Activated CD4-positive, CD25-positive, alpha-beta regulatory T cell treated with anti-CD3 and anti-CD28 coated beads, Interleukin-2, amount 50 U/mL, for 24 hours (primary cell): ENCODE data around the gene SUGCT.
"Not testable (repeated sequence)": the region's sequence is repeated elsewhere in the genome, so short reads cannot be mapped to it uniquely, and the experiment has no call there.

Source experiments
- ATAC-seq, 2 donors: fragments of 150-1000 bp; cut with Tn5 transposase; one replicate each; pipeline ENCODE4 v1.10.0; 2021; ENCODE audit warnings: mild to moderate bottlenecking in 1 of 2, moderate library complexity in 1 of 2

The SUGCT gene

GRCh38 chr7:40134428-40135316 is at the start of gene SUGCT, which contains the start of gene MPLKIP:
SUGCT (plus strand) TSS chr7:40135005.
MPLKIP (minus strand) TSS chr7:40134622; CDS start chr7:40134567, 55 bp downstream.
- ATAC-seq, result peak; percentile 84 to 85

- ATAC-seq, result no peak
Measured at GRCh38 chr7:40092182-40092581, 42.6 kb upstream of the SUGCT start.

- ATAC-seq, result no peak
Measured at GRCh38 chr7:40093631-40094350, 41.0 kb upstream of the SUGCT start.

- no peak for ATAC-seq
Measured at GRCh38 chr7:40095230-40095629, 39.6 kb upstream of the SUGCT start.

GRCh38 chr7:40095695-40096327 is 39.0 kb upstream of the SUGCT start:
- ATAC-seq, result no peak

- ATAC-seq, result no peak
Measured at GRCh38 chr7:40097728-40098127, 37.1 kb upstream of the SUGCT start.

GRCh38 chr7:40098810-40099209 is 36.0 kb upstream of the SUGCT start:
- no peak for ATAC-seq

- no peak for ATAC-seq
Measured at GRCh38 chr7:40099837-40100236, 35.0 kb upstream of the SUGCT start.

- ATAC-seq, result no peak
Measured at GRCh38 chr7:40101201-40101600, 33.6 kb upstream of the SUGCT start.

- no peak for ATAC-seq
Measured at GRCh38 chr7:40102897-40103296, 31.9 kb upstream of the SUGCT start.

GRCh38 chr7:40105879-40106473 is 28.8 kb upstream of the SUGCT start:
- ATAC-seq, result no peak

- no peak for ATAC-seq
Measured at GRCh38 chr7:40115936-40116335, 18.9 kb upstream of the SUGCT start.

- ATAC-seq, result not testable (repeated sequence)
Measured at GRCh38 chr7:40117199-40117598, 17.6 kb upstream of the SUGCT start.

GRCh38 chr7:40118201-40118600 is 16.6 kb upstream of the SUGCT start:
- not testable (repeated sequence) for ATAC-seq

- no peak for ATAC-seq
Measured at GRCh38 chr7:40120020-40120419, 14.8 kb upstream of the SUGCT start.

GRCh38 chr7:40122100-40122939 is 12.5 kb upstream of the SUGCT start:
- not testable (repeated sequence) for ATAC-seq

GRCh38 chr7:40122940-40123254 is 11.9 kb upstream of the SUGCT start:
- no peak for ATAC-seq

GRCh38 chr7:40133561-40134427 is 1.0 kb upstream of the SUGCT start:
- peak; percentile 68 to 69 for ATAC-seq

- peak in 1 of 2 donors; percentile 2 for ATAC-seq
Measured at GRCh38 chr7:40135317-40135610, 459 bp downstream of the SUGCT start.

GRCh38 chr7:40137563-40137962 is 2.8 kb downstream of the SUGCT start:
- no peak for ATAC-seq

- no peak for ATAC-seq
Measured at GRCh38 chr7:40138973-40139372, 4.2 kb downstream of the SUGCT start.
